Measurements from ENCODE around the gene VHLL. TPM values are rescaled to one million over a fixed set of nuclear protein-coding genes. Genes with fewer than 3 reads are reported as not detected.

The VHLL gene
- total RNA-seq, 1 experiment from 2014 or later: not detected

GRCh38 chr1:156310962-156311361 is 11.9 kb upstream of the VHLL start:
- CTCF ChIA-PET: no interaction called here
- H3K27me3 ChIP-seq (replicated peaks; ENCODE audit: control insufficient read depth, insufficient read depth, low read length): no peaks in the 10 kb centered on the region
- peaks cover 2% of the 10 kb centered on the region for H3K36me3 ChIP-seq (ENCODE audit: control insufficient read depth, insufficient read depth, low read length)
- DNase-seq: no peak
- no peak overlapping the region for H3K4me3 Mint-ChIP-seq (ENCODE audit: unreplicated experiment)
- POLR2A ChIA-PET: no interaction called here
- no TSS peak for BruUV-seq (replicated peaks)
- peaks cover under 1% of the 10 kb centered on the region; the same call in 1 of the 2 replicates for H3K4me1 ChIP-seq
- H3K4me3 ChIP-seq (ENCODE audit: low read depth, low read length): no peak overlapping the region
- H3K4me1 Mint-ChIP-seq (ENCODE audit: low read depth, unreplicated experiment): no peaks in the 10 kb centered on the region
- H3K27me3 Mint-ChIP-seq (ENCODE audit: insufficient read depth, unreplicated experiment): no peaks in the 10 kb centered on the region
- H3K27ac Mint-ChIP-seq (ENCODE audit: unreplicated experiment): no peak overlapping the region
- H3K9me3 Mint-ChIP-seq (ENCODE audit: unreplicated experiment): no peaks in the 10 kb centered on the region
- no peaks in the 10 kb centered on the region for H3K9me3 ChIP-seq
- intact Hi-C loops (cut with micrococcal nuclease; ENCODE audit: unreplicated experiment): no loop called here
- TF ChIP-seq CTCF (IDR thresholded peaks at IDR 0.05; ENCODE audit: insufficient read depth in 1 of 2, low read depth in 1 of 2, low read length in 1 of 2, severe bottlenecking in 1 of 2, unreplicated experiment in 1 of 2): no peak
- H3K36me3 Mint-ChIP-seq (ENCODE audit: insufficient read depth, unreplicated experiment): peaks cover 88% of the 10 kb centered on the region

- Mint-ChIP-seq H3K27ac (ENCODE audit: unreplicated experiment) (no peak overlapping the region), H3K9me3 (ENCODE audit: unreplicated experiment) (no peaks in the 10 kb centered on the region), H3K27me3 (ENCODE audit: insufficient read depth, unreplicated experiment) (no peaks in the 10 kb centered on the region), H3K4me3 (ENCODE audit: unreplicated experiment) (no peak overlapping the region), H3K36me3 (ENCODE audit: insufficient read depth, unreplicated experiment) (peaks cover 86% of the 10 kb centered on the region), H3K4me1 (ENCODE audit: low read depth, unreplicated experiment) (no peaks in the 10 kb centered on the region)
- POLR2A ChIA-PET: no interaction called here
- H3K4me3 ChIP-seq (ENCODE audit: low read depth, low read length): no peak overlapping the region
- no peak for DNase-seq
- no TSS peak for BruUV-seq (replicated peaks)
- peaks cover 2% of the 10 kb centered on the region for H3K36me3 ChIP-seq (ENCODE audit: control insufficient read depth, insufficient read depth, low read length)
- no peak for TF ChIP-seq CTCF (IDR thresholded peaks at IDR 0.05; ENCODE audit: insufficient read depth in 1 of 2, low read depth in 1 of 2, low read length in 1 of 2, severe bottlenecking in 1 of 2, unreplicated experiment in 1 of 2)
- H3K4me1 ChIP-seq: peaks cover 8% of the 10 kb centered on the region; the same call in 1 of the 2 replicates
- H3K9me3 ChIP-seq: no peaks in the 10 kb centered on the region
- CTCF ChIA-PET: interaction anchor here (0.6 to 1.5 kb wide), 2 partner anchors 11 to 75 kb away, joined by 3 to 5 read pairs; no protein-coding TSS in a partner anchor
- no peaks in the 10 kb centered on the region for H3K27me3 ChIP-seq (replicated peaks; ENCODE audit: control insufficient read depth, insufficient read depth, low read length)
- intact Hi-C loops (cut with micrococcal nuclease; ENCODE audit: unreplicated experiment): no loop called here
Measured at GRCh38 chr1:156308078-156308477, 9.0 kb upstream of the VHLL start.

GRCh38 chr1:156305215-156305614 is 6.1 kb upstream of the VHLL start:
- intact Hi-C loops (cut with micrococcal nuclease; ENCODE audit: unreplicated experiment): no loop called here
- Mint-ChIP-seq H3K27me3 (ENCODE audit: insufficient read depth, unreplicated experiment) (no peaks in the 10 kb centered on the region), H3K9me3 (ENCODE audit: unreplicated experiment) (no peaks in the 10 kb centered on the region), H3K36me3 (ENCODE audit: insufficient read depth, unreplicated experiment) (peaks cover 66% of the 10 kb centered on the region), H3K4me1 (ENCODE audit: low read depth, unreplicated experiment) (peaks cover 6% of the 10 kb centered on the region), H3K4me3 (ENCODE audit: unreplicated experiment) (no peak overlapping the region), H3K27ac (ENCODE audit: unreplicated experiment) (no peak overlapping the region)
- TF ChIP-seq CTCF (IDR thresholded peaks at IDR 0.05; ENCODE audit: insufficient read depth in 1 of 2, low read depth in 1 of 2, low read length in 1 of 2, severe bottlenecking in 1 of 2, unreplicated experiment in 1 of 2): no peak
- Histone ChIP-seq H3K36me3 (ENCODE audit: control insufficient read depth, insufficient read depth, low read length) (peaks cover 1% of the 10 kb centered on the region; the same call in 1 of the 2 replicates), H3K9me3 (no peaks in the 10 kb centered on the region), H3K27me3 (replicated peaks; ENCODE audit: control insufficient read depth, insufficient read depth, low read length) (no peaks in the 10 kb centered on the region), H3K4me1 (peaks cover 8% of the 10 kb centered on the region; the same call in 1 of the 2 replicates), H3K4me3 (ENCODE audit: low read depth, low read length) (no peak overlapping the region)
- CTCF ChIA-PET: no interaction called here
- POLR2A ChIA-PET: no interaction called here
- no peak for DNase-seq
- no TSS peak for BruUV-seq (replicated peaks)

All from Caco-2 (cell line).